Measurements from ENCODE around the gene TCHHL1.

DNA sequence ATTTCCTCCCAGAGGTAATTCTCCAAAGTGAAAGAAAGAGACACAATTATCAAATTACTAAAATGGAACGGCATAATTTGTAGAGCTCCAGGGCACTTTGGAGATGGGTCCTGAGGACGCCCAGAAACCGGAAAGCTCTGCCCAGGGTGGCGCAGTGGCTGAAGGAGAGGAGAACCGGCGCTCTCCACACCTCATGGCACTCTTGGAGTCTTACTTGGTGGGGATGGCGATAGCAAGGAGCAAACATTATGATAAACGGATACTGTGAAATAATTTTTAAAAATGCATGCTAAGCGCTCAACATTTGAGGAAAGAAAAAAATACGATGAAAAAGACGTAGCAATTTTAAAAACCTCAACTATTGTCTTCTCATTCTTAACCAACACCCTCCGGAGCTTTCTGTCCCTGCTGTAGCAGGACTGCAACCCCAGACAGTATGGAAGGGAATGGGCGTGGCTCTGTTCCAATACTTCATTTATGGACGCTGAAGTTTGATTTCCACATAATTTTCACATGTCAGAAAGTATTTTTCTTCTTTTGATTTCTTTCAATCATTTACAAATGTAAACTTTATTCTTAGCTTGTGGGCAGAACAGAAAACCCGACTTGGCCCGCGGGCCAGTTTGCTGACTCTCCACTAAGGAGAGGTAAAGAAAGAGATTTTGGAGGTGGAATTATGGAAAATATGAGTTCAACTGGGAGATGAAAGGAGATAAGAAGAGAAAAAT, 53.2 kb downstream of the TCHHL1 start:
- no peak for TF ChIP-seq ZNF274 (IDR thresholded peaks at IDR 0.05; ENCODE audit: low read depth, low read length)
- no peak for TF ChIP-seq YY1 (IDR thresholded peaks at IDR 0.05; ENCODE audit: insufficient read depth, insufficient read length)
- no peak for TF ChIP-seq SUZ12 (IDR thresholded peaks at IDR 0.05; ENCODE audit: extremely low read depth, insufficient read depth, insufficient read length)

All from NT2/D1 (cell line).